GM12892 (cell line): Measurements from ENCODE around the gene PROCR.

Experiments
- POLR2A ChIP-seq: IDR thresholded peaks from 2 replicates; pipeline ENCODE4 v1.6.1; 2011; ENCODE audit warnings: low read depth, low read length, control low read depth
- POLR2AphosphoS5 ChIP-seq: IDR thresholded peaks from 2 replicates; pipeline ENCODE4 v1.6.1; 2011; ENCODE audit warnings: low read depth, low read length, control low read depth

- TF ChIP-seq POLR2AphosphoS5 (no peak), POLR2A (no peak)
Observed at GRCh38 chr20:35131934-35132333, 39.9 kb upstream of the PROCR start.
